ENCODE data around the gene COL5A2. TPM values are rescaled to one million over a fixed set of nuclear protein-coding genes. Genes with fewer than 3 reads are reported as not detected.
A peak's percentile ranks its signal among the peaks of the same experiment; 100 is the strongest.

Gene COL5A2
- total RNA-seq, 6 donors from 2014 or later, result 9.0 to 42.7 (median 26.8) TPM

- no peak overlapping the region for H3K4me3 ChIP-seq
Observed at GRCh38 chr2:189016311-189016861, 163.2 kb downstream of the COL5A2 start.

DNA sequence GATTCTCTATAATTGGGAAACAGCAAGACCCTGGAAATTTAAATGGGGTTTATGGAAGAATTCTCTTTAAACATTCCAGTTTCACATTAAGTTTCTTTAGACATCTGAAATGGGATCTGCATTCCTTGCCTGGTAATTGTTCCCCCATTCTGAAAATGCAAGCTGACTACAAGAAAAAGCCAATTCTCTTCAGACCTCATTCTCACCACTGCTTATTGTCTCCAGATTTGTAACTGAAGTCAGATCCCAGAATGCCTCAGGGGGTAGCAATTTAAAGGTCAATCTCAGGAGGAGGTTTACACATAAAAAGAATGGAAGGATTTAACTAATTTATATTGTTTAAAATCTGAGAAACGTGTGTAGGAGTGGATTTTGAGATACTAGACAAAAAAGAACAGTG is 164.2 kb downstream of the COL5A2 start:
- TF ChIP-seq CTCF (IDR thresholded peaks at IDR 0.05) (no peak), POLR2AphosphoS5 (IDR thresholded peaks at IDR 0.05) (no peak), POLR2A (IDR thresholded peaks at IDR 0.05) (no peak), EP300 (IDR thresholded peaks at IDR 0.05) (no peak)
- H3K27ac ChIP-seq, result no peak overlapping the region
- DNase-seq (no peak), ATAC-seq (ENCODE audit: low FRiP score in 2 of 2) (no peak)
- no peaks in the 10 kb centered on the region for H3K36me3 ChIP-seq
- 40 to 46% methylated on average over 1 of the region's 1 CpG for WGBS, 2 donors
- H3K4me1 ChIP-seq, result no peaks in the 10 kb centered on the region
- H3K9me3 ChIP-seq, result no peaks in the 10 kb centered on the region
- no peak overlapping the region for H3K4me3 ChIP-seq
- H3K27me3 ChIP-seq, result no peaks in the 10 kb centered on the region

More at GRCh38 chr2:189016311-189016861, 163.2 kb downstream of the COL5A2 start:
- Histone ChIP-seq H3K27me3 (no peaks in the 10 kb centered on the region), H3K4me1 (no peaks in the 10 kb centered on the region), H3K9me3 (no peaks in the 10 kb centered on the region), H3K27ac (no peak overlapping the region), H3K36me3 (no peaks in the 10 kb centered on the region)
- no peak for TF ChIP-seq POLR2A (IDR thresholded peaks at IDR 0.05)
- TF ChIP-seq CTCF (IDR thresholded peaks at IDR 0.05), result no peak
- no peak for TF ChIP-seq EP300 (IDR thresholded peaks at IDR 0.05)
- TF ChIP-seq POLR2AphosphoS5 (IDR thresholded peaks at IDR 0.05), result no peak
- no peak for ATAC-seq (ENCODE audit: low FRiP score in 2 of 2)
- no peak for DNase-seq

- Histone ChIP-seq H3K27me3 (no peaks in the 10 kb centered on the region), H3K4me1 (no peaks in the 10 kb centered on the region), H3K27ac (peak overlapping the region in 2 of 4 donors; percentile 11 to 31), H3K4me3 (no peak overlapping the region), H3K9me3 (no peaks in the 10 kb centered on the region), H3K36me3 (no peaks in the 10 kb centered on the region)
- no peak for TF ChIP-seq POLR2AphosphoS5 (IDR thresholded peaks at IDR 0.05)
- no peak for TF ChIP-seq CTCF (IDR thresholded peaks at IDR 0.05)
- no peak for TF ChIP-seq EP300 (IDR thresholded peaks at IDR 0.05)
- TF ChIP-seq POLR2A (IDR thresholded peaks at IDR 0.05), result no peak
- ATAC-seq (ENCODE audit: low FRiP score in 2 of 2), result peak in 1 of 2 donors; percentile 27
- DNase-seq, result no peak
- 46 to 57% methylated on average over 2 of the region's 2 CpGs for WGBS, 2 donors
Observed at GRCh38 chr2:189014449-189015138, 165.0 kb downstream of the COL5A2 start.

DNA sequence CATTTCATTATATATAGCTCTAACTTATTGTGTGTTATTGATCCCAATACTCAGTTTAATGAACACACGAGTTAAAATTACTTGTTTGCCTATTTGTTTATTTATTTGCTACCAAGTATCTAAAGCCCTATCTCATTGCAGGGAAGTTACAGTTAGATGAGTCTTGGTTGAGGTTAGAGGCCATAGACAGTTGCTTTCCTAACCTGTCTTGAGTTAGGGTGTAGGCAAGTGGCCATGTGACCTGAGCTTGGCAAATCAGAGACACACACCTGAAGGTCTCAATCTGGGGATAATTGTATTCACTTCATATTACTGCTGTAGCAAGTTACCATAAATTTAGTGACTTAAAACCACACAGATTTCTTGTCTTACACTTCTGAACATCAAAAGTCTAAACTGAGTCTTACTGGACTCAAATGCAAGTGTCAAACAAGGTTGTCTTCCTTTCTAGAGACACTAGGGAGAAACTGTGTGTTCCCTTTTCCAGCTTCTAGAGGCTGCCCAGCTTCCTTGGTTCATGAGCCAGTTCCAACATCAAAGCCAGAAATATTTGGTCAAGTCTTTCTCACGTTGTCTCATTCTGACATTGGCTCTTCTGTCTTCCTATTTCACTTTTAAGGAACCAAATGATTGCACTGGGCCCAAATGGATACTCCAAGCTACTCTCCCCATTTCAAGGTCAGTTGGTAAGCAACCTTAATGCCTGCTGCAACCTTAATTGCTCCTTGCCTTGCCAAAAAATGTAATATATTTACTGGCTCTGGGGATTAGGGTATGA is 165.7 kb downstream of the COL5A2 start:
- no peaks in the 10 kb centered on the region for H3K9me3 ChIP-seq
- peak in 1 of 2 donors; percentile 11 for ATAC-seq (ENCODE audit: low FRiP score in 2 of 2)
- no peaks in the 10 kb centered on the region for H3K36me3 ChIP-seq
- no peaks in the 10 kb centered on the region for H3K27me3 ChIP-seq
- no peak overlapping the region for H3K4me3 ChIP-seq
- WGBS, 2 donors, result 68 to 89% methylated on average over 2 of the region's 2 CpGs
- TF ChIP-seq EP300 (IDR thresholded peaks at IDR 0.05) (no peak), POLR2AphosphoS5 (IDR thresholded peaks at IDR 0.05) (no peak), POLR2A (IDR thresholded peaks at IDR 0.05) (no peak), CTCF (IDR thresholded peaks at IDR 0.05) (no peak)
- no peaks in the 10 kb centered on the region for H3K4me1 ChIP-seq
- peak overlapping the region in 2 of 4 donors; percentile 11 to 31 for H3K27ac ChIP-seq
- DNase-seq, result no peak

Data from upper lobe of left lung (tissue), 6 donors.